HG02678 (cell line): ENCODE results near the gene ZNF511.
A peak's percentile ranks its signal among the peaks of the same experiment; 100 is the strongest.

Source experiments
- ATAC-seq: cut with Tn5 transposase; IDR thresholded peaks from one replicate; pipeline ENCODE4 v1.9.1; 2021; ENCODE audit warnings: mild to moderate bottlenecking, moderate library complexity; ENCODE audit not compliant: unreplicated experiment

Gene ZNF511

DNA sequence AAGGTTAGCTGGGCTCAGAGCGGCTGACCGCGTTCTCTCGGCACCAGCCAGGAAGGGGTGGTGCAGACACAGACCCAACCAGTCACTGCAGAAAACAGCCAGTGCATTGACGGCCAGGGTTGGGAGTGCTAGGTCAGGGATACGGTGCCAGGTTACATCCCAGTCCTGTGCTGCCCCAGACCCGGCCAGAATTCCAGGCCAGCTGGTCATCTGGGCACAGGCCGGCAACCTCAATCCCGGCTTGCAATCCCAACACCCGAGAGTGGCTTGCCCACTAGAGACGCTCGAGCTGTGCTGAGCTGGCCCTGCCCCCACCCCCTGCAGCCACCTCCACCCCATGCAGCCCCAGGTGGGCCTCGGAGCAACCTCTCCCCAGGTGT, 42.2 kb downstream of the ZNF511 start:
- no peak for ATAC-seq

DNA sequence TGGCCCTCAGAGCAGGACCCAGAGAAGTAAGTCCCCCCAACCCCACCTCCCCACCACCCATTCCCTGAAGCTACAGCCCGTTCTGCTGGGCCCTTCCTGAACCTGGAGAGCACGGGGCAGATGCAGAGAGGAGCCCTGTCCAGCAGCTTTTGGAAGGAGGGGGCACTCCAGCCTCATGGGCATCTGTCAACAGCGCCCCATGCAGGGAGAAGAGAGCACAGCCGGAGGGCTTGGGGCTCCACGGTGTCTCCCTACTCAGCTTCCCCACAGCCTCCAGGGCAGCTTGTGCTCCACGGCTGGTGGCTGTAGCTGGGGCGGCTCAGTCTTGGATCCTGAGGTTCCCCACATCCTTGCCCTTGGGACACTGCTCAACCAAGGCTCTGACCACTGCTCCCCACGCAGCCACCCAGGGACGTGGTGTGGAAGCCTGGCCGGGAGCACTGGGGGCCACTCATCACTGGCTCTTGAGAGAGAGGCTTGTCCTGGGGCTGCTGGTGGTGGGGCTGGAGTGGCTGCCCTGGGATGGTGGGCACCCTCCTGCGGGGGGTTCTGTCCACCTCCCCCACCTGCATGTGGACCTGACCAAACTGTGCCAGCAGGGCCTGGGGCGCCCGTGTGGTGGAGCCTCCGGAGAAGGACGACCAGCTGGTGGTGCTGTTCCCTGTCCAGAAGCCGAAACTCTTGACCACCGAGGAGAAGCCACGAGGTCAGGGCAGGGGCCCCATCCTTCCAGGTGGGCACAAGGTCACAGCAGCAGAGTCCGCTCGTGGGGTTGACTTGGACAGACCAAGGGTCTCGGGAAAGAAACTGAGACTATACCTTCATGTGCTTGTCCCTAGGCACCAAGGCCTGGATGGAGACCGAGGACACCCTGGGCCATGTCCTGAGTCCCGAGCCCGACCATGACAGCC, 42.9 kb downstream of the ZNF511 start:
- ATAC-seq, result no peak

DNA sequence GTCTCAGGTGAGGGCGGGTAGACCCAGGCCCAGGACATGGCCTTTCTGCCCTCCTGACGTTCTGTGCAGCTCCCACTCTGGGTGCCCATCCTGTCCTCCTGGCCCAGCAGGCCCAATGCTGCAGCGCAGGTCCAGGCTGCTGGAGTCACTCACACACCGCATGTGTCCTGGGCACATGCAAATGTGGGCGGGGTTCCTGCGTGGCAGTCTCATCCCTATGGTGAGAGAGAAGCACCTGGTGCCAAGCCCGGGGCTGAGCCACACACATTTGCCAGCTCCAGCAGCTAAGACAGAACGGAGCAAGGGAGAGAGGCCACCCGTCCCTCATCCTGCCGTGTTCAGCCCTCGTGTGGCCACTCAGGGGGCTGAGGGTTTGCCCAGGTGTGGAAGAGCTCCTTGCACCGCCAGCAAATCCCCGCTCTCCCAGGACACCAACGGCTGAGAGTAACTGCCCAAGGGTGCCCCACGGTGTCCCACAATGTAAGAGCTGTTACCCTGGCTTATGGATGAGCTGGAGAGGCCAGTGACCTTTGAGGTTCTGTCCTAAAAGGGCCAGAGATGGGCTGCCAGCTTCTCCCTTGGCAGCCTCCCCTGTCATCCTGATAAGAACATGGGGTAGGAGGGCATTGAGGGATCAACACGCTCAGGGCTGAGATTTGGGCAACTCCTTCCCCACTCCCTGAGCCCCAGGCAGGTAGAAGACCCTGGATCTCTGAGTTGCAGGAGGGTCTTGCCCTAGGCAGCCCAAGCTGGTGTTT, 44.7 kb downstream of the ZNF511 start:
- no peak for ATAC-seq

DNA sequence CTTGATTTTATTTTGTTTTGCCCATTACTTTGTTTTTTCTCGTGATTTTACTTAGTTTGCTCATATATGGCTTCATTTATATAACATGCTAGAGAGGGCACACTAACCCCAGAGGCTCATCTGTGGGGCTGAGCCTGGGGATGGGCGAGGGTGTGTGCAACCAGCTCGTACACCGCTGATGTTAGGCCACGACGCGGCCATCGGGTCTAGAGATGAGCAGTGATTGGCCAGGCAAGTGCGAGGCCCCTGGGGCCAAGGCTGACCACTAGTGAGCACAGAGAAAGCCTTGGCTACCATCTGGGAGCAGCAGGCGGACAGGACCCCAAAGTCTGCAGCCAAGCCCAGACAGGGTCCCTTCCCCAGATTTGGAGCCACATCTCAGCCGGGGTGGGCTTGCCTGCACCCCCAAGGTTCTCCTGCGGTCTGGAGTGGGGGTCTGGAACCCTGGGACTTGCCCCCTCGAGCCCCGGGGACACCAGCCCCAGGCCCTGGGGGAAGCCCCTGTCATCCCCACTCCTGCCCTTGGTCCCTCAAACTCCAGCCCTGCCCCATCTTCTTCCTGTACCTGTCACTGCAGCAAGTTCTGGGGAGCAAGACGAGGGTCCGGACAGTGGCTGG, 45.4 kb downstream of the ZNF511 start:
- no peak for ATAC-seq

DNA sequence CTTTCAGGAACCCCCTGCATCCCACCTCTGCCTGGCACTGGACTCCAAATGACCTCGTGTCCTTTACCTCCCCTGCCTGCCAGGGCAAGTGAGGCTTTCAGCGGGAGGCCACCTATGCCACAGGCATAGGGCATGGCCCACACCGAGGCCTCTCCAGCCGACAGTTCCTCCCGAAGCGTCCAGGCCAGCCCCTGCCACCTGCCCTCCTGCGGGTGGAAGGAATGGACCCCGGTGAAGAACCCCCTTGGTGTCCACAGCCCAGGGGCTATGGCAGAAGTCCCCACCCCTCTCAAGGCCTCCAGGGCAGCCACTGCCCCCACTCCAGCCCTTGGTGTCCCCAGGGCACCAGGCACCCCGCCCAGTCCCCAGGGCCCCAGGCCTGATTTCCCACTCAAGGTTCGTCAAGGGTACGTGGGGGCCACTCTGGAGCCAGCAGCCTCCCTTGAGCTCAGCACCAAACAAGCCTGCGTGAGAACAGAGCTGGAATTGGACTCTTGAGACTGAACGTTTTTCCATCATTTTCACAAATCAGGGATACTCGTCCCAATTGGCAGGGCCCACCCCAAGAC, 46.0 kb downstream of the ZNF511 start:
- ATAC-seq, result no peak

DNA sequence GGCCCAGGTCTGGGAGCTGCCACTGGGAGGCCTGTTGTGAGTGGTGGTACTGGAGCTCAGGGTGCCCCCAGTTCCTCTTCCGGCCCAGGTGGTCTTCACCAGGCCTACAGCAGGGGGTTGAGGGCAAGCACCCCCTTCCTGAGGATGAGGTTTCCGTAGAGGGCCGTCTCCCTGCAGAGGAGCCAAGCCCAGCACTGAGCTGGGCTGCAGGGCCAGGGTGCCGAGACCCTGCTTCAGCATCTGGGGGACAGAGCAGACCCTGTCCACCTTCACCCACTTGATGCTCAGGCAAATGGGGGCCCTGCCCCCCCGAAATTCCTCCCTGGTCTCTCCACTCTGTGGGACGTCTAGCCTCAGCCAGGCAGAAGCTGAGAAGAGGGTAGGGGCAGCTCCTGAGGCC, 46.6 kb downstream of the ZNF511 start:
- ATAC-seq, result no peak

DNA sequence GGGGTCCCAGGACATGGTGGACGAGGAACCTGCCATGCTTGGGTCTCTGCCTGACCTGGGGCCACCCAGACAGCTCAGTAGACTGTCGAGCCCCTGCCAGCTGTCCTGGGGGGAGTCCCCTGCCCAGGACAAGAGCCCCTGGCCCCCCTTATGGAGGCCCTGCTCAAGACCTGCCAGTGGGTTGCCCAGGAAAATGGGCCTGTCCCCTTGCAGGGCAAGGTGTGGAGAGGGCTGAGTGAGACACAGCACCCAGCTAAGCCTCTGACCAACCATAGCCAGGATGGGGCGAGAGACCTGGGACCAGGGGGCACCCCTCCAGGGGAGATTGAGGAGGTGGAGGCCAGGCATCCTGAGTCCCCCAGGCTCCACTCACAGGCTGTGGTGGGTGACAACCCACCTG, 47.3 kb downstream of the ZNF511 start:
- no peak for ATAC-seq

DNA sequence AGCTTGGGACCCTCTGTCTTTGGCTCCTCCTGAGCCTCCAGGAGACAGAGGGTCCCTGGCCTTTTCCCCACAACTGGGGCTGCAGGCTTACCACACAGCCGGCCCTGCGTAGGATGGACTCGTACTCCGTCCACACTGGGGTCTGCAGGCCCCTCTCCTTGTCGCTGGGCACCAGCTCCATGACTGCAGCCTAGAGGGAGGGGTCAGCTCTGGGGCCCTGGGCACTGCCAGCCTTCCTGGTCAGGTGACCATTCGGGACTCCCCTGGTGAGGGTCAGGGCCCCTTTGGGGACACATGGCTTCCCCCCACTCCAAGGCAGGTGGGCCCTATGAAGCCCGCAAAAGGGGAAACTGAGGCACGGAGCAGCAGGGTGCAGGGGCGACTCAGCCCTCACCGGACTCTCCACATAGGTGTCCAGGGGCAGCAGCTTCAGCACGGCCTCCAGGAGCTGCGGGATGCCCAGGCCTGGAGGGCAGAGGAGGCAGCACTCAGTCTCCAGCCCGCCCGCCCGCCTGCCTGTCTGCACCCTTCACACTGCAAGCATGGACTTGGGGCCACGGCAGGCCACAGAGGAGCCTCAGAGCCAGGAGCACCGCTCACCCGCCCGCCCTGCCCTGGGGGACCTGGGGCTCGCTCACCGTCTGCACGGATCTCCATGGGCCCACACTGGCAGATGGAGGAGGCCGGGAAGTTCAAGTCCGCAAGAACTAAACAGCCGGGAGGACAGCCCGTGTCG, 48.0 kb downstream of the ZNF511 start:
- no peak for ATAC-seq

DNA sequence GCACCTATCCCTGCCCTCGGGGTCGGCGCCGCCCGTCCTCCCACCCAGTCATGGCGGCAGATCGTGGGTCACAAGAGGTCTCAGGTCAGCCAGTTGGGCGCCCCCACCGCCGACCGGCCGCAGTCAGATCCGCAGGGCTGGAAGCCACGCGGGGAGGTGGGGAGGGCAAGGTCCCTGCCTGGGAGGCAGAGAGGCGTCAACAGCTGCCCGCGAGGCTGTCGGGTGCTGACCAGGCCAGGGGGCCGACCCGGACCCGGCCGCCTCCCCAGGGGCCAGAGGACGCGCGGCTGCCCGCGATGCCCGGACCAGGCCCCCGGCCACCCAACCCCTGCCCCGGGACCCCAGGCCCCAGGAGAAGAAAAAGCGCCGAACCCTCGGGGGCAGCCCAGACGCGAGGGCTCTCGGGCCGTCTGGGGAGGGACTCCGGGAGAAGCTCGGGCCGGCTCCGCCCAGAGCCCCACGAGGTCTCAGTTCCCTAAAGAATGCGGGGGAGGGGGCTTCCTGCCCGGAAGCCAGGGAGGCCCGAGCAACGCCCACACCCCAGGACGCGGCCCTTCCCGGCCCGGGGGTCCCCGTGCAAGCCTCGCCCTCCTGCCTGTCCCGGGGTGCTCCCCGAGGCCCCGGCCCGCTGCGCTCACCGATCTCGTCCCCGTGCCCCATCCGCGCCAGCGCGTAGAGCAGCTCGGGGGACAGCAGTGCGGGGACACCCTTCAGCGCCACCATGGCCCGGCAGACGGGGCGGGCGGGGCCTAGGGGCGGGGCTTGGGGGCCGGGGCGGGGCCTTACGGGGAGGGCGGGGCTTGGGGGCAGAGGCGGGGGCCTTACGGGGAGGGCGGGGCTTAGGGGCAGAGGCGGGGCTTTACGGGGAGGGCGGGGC, 48.8 kb downstream of the ZNF511 start, which contains the start of gene FUOM:
TSS of gene FUOM (minus strand) at position 735 of the 877 bp plus-strand sequence. CDS start at position 723, 12 bp downstream.
- peak; percentile 65 for ATAC-seq

DNA sequence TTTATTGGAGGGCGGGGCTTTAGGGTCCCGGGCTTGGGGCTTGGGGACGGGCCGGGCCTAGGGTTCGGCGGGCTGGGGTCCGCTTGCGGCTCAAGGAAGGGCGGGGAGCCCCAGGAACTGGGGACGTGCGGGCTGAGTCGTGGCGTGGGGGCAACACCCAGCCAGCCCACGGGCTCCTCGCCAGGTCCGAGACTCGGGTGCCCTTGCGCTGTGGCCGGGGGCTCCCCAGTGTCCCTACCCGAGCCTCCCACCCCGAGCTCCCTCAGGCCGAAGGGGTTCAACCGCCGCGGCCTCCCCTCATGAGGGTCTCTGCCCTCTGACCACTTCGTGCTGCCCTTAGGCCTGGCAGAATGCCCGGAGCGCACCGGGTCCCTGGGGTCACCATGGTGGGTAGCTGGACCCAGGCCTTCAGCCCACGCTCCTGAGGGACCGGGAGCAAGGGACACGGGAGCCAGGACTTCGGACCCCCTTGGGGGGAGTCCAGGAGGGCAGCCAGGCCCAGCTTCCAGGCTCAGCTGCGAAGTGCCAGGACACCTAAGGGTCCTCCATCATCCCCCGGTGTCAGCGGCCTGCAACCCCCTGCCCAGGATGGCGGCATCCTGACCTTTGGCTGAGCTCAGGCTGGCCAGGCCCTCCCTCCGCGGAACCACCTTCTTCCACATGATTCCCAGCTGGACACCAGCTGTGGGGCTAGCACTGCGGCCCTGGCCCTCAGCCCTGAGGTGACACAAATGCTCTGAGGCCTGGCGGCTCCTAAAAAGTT, 49.6 kb downstream of the ZNF511 start:
- no peak for ATAC-seq

DNA sequence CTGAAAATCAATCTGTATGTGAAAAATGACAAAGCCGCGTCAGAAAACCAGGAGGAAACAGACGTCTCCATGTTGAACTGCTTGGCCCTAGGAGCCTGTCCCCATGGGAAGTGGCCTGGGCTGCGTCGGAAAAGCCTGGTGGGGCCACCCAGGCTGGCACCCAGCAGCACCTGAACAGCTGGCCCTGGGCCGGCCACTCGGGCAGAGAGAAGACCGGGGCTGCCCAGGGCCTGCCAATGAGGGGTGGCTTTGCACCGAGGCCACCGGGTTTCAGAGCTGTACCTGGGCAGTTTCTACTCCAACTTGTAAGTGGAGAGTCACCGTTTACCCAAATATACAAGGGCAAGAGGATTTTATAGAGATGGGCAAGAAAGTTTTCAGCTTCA, 50.2 kb downstream of the ZNF511 start:
- ATAC-seq, result no peak

DNA sequence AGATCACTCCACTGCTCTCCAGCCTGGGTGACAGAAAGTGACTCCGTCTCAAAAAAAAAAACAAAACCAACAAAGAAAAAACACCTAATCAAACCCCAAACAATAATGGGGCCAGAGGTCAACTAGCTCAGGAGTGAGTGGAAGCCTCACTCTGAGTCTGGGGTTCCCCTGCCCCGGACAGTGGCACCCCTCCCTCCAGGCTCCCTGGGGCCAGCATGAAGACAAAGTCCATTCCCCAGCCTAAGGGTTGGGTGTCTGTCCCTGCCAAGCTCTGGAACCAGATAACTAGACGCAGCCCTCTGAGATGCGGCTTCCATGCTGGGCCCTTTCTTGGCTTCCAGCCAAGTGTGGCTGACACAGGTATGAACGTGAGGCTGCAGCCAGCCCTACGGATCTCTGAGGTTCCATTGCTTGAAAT, 50.8 kb downstream of the ZNF511 start:
- no peak for ATAC-seq

DNA sequence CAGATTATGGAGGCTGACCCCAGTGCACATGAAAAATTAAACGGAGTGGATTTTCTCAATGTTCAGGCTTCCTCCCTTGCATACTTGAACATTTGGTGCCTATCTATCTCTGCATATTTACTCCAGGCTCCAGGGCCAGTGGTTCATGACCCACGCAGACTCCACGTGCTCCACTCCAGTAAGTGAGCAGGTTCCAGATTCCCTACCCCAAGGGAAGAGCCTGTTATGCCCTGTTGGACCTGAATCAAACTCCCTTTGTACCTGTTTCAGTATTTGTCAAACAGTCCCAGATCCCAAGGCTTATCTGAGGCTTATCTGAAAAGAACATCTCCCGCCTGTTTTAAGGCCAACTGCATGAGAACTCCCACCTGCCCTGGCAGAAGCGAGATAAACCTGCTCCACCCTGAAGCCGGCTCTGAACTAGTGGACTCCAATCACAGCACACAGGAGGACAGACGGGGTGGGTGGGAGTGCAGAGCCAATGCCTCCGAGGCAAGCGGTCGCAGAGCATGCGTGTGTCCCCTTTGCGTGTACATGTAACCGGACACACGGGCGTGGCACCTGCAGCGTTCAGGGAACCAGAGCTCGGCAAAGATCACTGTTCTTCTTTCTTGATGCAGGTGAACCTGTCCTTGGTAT, 51.4 kb downstream of the ZNF511 start:
- ATAC-seq, result no peak

DNA sequence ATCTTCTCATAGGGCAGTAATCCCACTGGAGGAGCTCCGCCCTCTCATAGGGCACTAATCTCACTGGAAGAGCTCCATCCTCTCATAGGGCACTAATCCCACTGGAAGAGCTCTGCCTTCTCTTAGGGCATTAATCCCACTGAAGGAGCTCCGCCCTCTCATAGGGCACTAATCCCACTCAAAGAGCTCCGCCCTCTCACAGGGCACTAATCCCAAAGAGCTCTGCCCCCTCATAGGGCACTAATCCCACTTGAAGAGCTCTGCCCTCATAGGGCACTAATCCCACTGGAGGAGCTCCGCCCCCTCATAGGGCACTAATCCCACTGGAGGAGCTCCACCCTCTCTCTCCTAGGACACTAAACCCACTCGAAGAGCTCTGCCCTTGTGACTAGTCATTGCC, 52.5 kb downstream of the ZNF511 start:
- ATAC-seq, result no peak

DNA sequence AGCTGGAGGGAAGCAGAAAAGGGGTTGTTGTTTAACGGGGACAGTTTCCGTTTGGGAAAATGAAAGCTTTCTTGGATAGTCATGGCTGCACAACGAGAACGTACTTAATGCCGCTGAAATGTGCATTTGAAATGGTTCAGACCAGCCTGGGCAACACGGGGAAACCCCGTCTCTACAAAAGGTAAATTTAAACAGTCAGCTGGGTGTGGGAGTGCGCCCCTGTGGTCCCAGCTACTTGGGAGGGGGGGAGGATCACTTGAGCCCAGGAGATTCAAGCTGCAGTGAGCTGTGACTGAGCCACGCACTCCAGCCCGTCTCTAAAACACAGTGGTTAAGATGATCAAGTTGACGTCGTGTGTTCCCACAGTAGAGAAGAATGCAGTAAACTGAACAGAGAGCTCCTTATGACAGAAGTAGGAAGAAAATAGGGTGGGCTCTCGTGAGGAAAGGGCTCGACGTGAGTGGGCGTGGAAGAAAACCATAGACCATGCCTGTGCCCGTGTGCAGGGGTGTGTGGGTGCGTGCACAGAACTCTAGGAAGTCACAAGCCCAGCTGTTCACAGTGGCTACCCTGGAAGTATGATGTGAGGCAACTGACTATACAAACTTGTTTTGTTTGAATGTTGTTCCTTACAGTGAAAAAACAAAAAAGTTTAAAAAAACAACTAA, 53.2 kb downstream of the ZNF511 start:
- ATAC-seq, result no peak
